Gastroesophageal sphincter (tissue), 3 donors: ENCODE results near the gene HEBP1.

Source experiments
- POLR2AphosphoS5 ChIP-seq: sonication (generic); formaldehyde crosslinking; IDR thresholded peaks from one replicate; pipeline ENCODE4 v1.6.1; 2017; ENCODE audit warnings: antibody characterized with exemption
- TF ChIP-seq, protein P1 (sequence below), 4 experiments: fragments of 200-600 bp in 2 of 4; fragments of 450-650 bp in 2 of 4; sonication (generic) in 1 of 4; IDR thresholded peaks; one replicate each; pipeline ENCODE4 v1.5.1; 2017 to 2019; ENCODE audit warnings: antibody characterized with exemption in 4 of 4, mild to moderate bottlenecking in 2 of 4, moderate library complexity in 2 of 4

DNA sequence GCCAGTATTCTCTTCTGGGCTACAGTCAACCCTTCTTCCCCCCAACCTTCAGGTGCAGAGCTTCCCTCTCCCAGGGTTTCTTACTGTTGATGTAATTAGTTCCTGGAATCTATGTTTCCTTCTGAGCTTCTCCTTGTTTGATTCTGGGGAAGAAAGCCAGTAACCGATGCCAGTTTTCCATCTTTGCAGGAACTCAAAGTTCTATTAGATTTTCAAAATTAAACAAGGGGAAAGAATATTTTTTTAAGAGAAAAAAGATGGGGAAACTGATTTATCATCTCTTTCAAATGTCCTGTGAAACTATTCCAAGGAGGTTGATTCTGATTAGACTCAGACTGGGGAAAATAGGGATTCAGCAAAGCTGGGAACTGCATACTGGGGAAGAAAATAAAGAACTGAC, 26.2 kb upstream of the HEBP1 start:
- peak; percentile 14 for TF ChIP-seq POLR2AphosphoS5
- TF ChIP-seq, protein P1, sequence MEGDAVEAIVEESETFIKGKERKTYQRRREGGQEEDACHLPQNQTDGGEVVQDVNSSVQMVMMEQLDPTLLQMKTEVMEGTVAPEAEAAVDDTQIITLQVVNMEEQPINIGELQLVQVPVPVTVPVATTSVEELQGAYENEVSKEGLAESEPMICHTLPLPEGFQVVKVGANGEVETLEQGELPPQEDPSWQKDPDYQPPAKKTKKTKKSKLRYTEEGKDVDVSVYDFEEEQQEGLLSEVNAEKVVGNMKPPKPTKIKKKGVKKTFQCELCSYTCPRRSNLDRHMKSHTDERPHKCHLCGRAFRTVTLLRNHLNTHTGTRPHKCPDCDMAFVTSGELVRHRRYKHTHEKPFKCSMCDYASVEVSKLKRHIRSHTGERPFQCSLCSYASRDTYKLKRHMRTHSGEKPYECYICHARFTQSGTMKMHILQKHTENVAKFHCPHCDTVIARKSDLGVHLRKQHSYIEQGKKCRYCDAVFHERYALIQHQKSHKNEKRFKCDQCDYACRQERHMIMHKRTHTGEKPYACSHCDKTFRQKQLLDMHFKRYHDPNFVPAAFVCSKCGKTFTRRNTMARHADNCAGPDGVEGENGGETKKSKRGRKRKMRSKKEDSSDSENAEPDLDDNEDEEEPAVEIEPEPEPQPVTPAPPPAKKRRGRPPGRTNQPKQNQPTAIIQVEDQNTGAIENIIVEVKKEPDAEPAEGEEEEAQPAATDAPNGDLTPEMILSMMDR (IDR thresholded peaks at IDR 0.05), result no peak
